Measurements from ENCODE around the gene RPS6KA3.
"Not testable (repeated sequence)": the region's sequence is repeated elsewhere in the genome, so short reads cannot be mapped to it uniquely, and the experiment has no call there.

The RPS6KA3 gene

GRCh38 chrX:20265221-20265725 is 1.4 kb downstream of the RPS6KA3 start:
- peak; percentile 52 for DNase-seq

GRCh38 chrX:20263474-20263873 is 3.2 kb downstream of the RPS6KA3 start:
- no peak for DNase-seq

GRCh38 chrX:20260885-20261284 is 5.8 kb downstream of the RPS6KA3 start:
- no peak for DNase-seq

GRCh38 chrX:20254712-20255299 is 11.9 kb downstream of the RPS6KA3 start:
- DNase-seq = no peak

GRCh38 chrX:20253232-20253543 is 13.5 kb downstream of the RPS6KA3 start:
- DNase-seq = no peak

GRCh38 chrX:20252381-20253231 is 14.1 kb downstream of the RPS6KA3 start:
- DNase-seq = peak; percentile 46

- DNase-seq = no peak
These were observed 15.0 kb downstream of the RPS6KA3 start for GRCh38 chrX:20251691-20252090.

GRCh38 chrX:20250146-20250545 is 16.6 kb downstream of the RPS6KA3 start:
- DNase-seq = not testable (repeated sequence)

GRCh38 chrX:20248592-20249192 is 18.0 kb downstream of the RPS6KA3 start:
- no peak for DNase-seq

- DNase-seq = no peak
These were observed 21.8 kb downstream of the RPS6KA3 start for GRCh38 chrX:20244931-20245330.

GRCh38 chrX:20240201-20240600 is 26.5 kb downstream of the RPS6KA3 start:
- no peak for DNase-seq

- DNase-seq = no peak
These were observed 28.8 kb downstream of the RPS6KA3 start for GRCh38 chrX:20237864-20238263.

- no peak for DNase-seq
These were observed 31.0 kb downstream of the RPS6KA3 start for GRCh38 chrX:20235755-20236154.

- no peak for DNase-seq
These were observed 33.4 kb downstream of the RPS6KA3 start for GRCh38 chrX:20233336-20233735.

- DNase-seq = no peak
These were observed 35.1 kb downstream of the RPS6KA3 start for GRCh38 chrX:20231598-20231997.

GRCh38 chrX:20230406-20230805 is 36.3 kb downstream of the RPS6KA3 start:
- no peak for DNase-seq

- DNase-seq = no peak
These were observed 37.6 kb downstream of the RPS6KA3 start for GRCh38 chrX:20229155-20229554.

GRCh38 chrX:20228245-20228644 is 38.5 kb downstream of the RPS6KA3 start:
- DNase-seq = no peak

GRCh38 chrX:20227116-20227515 is 39.6 kb downstream of the RPS6KA3 start:
- DNase-seq = no peak

GRCh38 chrX:20225488-20225833 is 41.2 kb downstream of the RPS6KA3 start:
- DNase-seq = no peak

- no peak for DNase-seq
These were observed 41.8 kb downstream of the RPS6KA3 start for GRCh38 chrX:20224814-20225487.

GRCh38 chrX:20221902-20222301 is 44.8 kb downstream of the RPS6KA3 start:
- DNase-seq = no peak

- no peak for DNase-seq
These were observed 47.7 kb downstream of the RPS6KA3 start for GRCh38 chrX:20218836-20219505.
